ENCODE data around the gene RGN.
"Not testable (repeated sequence)": the region's sequence is repeated elsewhere in the genome, so short reads cannot be mapped to it uniquely, and the experiment has no call there.

The RGN gene

GRCh38 chrX:47078129-47079043 is at the start of gene RGN:
RGN (plus strand) TSS chrX:47078443; CDS start chrX:47081145, 2,702 bp downstream.
- DNase-seq, result no peak

DNA sequence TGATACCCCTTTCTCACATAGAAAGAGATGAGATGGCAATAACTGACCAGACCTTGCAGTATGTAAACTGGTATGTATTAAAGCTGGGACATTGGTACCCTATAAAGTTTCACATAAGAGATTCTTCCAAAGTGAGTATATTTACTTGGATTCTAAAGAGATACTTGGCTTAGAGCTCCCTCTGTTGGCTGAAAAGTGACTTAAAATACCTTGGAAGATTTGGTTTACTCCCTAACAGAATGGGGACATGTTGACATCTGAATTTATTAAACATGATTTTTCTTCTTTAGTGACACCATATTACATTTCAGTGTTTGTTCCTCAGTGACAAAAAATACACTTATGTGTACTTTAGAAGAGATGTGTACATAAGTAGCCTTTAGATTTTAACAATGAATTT is 47.9 kb upstream of the RGN start:
- DNase-seq, result peak; percentile 67

DNA sequence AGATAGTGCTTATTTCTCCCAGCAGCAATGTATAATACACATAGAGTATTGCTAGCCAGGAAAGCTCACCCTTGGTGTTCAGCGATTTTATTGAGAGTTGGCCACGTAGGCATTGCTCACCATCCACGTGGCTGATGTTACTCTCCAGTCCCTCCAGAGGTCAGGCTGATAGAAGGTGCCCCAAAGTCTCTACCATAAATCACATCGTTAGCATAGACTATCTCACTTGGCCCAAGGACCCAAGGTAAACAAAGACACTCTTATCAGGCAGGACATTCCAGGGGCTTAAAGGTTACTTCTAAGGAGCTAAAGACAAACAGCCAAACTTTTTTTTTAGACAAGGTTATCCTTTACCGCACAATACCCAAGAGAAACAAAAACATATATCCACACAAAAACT is 30.3 kb upstream of the RGN start:
- no peak for DNase-seq

- DNase-seq, result no peak
These were observed 18.9 kb upstream of the RGN start for GRCh38 chrX:47059142-47059874.

GRCh38 chrX:47060708-47061107 is 17.5 kb upstream of the RGN start:
- DNase-seq, result no peak

GRCh38 chrX:47061238-47061919 is 16.9 kb upstream of the RGN start:
- no peak for DNase-seq

- no peak for DNase-seq
These were observed 15.1 kb upstream of the RGN start for GRCh38 chrX:47063179-47063578.

DNA sequence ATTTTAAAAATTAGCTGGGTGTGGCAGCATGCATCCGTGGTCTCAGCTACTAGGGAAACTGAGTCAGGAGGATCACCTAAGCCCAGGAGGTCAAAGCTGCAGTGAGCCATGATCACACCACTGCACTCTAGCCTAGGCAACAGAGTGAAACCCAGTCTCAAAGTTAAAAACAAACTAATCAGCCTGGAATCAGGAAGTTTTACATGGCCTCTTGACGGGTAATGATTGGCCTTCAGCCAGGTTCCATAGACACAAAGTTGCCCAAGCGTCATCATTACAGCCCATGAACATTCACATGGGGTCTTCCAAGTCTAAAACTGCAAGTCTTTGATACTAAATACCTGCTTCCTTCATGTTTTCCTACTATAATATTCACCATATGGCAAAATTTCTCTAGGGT is 10.0 kb upstream of the RGN start:
- no peak for DNase-seq

DNA sequence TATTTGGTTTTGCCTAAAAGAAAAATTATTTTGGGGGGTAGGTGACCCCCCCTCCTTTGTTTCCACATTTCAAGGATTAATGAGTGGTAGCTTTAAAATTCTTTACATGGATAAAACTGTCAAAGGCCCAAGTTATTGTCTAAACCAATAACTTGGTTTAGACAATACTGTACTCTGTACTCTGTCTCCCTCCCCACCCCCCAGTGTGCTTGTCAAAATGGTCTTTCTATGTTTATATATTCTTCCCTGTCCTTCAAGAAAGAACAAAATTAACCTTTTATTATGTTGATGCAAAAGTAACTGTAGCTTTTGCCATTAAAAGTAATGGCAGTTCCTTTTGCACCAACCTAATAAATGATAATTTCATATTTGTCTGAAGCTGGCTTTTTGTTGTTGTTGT is 9.5 kb upstream of the RGN start:
- no peak for DNase-seq

DNA sequence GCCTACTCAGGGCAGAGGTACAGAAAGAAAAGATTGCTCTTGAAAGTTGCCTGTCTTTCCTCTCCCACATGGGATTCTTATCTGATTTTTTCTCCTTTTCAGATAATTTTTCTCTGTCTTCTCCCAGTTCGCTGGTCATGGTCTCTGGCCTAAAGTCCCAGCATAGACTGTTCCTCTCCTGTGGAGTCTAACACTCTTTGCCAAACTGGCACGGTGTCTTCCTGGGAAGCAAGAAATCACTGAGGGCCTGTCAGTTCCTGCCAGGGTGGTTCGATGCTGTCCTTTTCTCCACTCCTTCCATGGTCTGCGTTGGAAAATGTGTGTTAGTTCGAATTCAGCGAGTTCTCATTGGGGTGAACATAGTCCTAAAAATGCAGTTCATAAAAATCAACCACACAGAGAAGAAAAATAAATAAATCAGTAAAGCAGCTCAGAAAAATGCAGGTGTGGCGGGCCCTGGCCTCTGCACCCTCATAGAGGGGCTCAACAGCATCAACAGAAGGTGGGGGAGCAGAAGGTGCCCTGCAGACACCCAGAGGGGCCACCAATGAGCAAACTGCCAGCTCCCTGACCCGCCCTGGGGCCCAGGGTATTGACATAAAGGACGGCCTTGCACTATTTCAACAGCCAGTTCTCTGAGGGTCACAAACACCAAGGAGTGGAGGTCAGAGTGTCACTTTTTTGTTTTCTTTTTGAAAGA is 2.1 kb downstream of the RGN start:
- DNase-seq, result no peak

- DNase-seq, result no peak
These were observed 2.6 kb downstream of the RGN start for GRCh38 chrX:47080915-47081236.

DNA sequence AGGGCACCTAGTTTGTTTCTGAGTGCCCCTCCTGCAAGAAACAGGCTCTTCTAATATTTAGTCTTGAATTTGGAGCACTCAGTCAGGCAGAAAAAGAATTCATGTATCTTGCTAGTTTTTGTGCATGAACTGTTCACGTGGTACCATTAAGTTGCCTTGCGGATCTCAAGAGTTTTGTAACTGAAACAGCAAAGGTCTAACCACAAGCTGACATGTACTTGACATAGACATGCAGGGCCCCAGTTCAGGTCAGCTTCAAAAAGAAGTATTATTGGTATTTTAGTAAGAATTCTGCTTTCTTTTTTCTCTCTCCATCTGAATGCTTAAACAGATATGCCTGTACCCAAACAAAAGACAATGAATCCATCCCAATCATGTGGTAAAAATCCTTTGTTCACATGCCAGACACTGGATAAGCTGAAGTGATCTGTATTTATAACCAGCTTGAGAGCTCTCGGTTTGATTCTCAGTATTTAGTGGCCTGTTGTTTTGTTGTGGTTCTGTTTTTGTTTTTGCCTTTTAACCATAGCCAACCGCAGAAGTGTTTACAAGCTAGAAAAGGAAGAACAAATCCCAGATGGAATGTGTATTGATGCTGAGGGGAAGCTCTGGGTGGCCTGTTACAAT is 13.0 kb downstream of the RGN start:
- DNase-seq, result peak; percentile 13

- DNase-seq, result peak; percentile 10
These were observed 15.0 kb downstream of the RGN start for GRCh38 chrX:47093248-47093647.

DNA sequence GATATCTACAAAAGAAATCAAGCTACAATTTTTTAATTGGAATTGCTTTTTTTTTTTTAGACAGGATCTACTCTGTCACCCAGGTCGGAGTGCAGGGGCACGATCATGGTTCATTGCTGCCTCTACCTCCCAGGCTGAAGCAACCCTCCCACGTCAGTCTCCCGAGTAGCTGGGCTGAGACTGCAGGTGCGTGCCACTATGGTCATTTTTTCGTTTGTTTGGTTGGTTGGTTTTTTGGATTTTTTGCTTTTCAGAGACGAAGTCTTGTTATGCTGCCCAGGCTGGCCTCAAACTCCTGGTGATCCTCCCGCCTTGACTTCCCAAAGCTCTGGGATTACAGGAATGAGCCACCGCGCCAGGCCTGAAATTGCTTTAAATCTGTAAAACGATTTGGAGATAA is 15.6 kb downstream of the RGN start:
- no peak for DNase-seq

- DNase-seq, result no peak
These were observed 18.8 kb downstream of the RGN start for GRCh38 chrX:47097018-47097417.

DNA sequence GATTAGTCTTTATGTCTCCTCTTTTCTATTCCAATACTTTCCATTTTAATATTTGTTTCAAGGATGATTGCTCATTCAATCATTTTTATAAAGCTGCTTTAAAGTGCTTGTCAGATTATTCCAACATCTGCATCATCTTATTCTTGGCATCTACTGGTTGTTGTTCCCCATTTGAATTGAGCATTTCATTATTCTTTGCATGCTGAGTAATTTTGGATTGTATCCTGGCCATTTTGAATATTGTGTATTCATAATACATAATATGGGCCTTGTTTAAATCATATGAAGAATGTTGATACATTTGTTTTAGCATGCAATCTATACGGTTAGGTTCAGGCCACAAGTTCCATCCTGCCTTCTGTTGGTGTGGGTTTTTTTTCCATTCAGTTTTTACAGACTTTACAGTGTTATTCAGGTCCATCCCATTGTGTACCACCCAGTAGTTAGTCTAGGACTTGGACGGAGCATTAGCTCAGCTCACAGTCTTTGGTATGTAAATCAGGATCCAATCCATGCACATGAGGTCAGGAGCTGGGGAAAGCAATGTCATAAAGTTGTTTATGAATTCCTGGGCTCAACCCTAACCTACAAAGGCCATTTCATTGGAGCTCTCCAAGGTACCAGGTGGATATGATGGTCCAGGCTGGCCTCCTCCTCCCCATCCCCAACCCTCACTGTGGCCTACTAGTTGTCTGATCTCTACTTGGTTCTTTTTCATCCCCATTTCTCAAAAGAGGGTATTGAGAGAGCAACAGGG is 20.3 kb downstream of the RGN start:
- DNase-seq, result no peak

- DNase-seq, result no peak
These were observed 23.0 kb downstream of the RGN start for GRCh38 chrX:47101206-47101605.

DNA sequence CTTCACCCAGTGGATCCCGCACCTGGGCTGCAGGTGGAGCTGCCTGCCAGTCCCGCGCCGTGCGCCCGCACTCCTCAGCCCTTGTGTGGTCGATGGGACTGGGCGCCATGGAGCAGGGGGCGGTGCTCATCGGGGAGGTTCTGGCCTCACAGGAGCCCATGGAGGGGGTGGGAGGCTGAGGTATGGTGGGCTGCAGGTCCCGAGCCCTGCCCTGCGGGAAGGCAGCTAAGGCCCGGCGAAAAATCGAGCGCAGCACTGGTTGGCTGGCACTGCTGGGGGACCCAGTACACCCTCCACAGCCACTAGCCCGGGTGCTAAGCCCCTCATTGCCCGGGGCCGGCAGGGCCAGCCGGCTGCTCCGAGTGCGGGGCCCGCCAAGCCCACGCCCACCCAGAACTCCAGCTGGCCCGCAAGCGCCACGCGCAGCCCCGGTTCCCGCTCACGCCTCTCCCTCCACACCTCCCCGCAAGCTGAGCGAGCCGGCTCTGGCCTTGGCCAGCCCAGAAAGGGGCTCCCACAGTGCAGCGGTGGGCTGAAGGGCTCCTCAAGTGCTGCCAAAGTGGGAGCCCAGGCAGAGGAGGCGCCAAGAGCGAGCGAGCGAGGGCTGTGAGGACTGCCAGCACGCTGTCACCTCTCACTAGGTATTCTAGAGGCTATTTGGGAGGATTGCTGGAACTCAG is 32.8 kb downstream of the RGN start:
- not testable (repeated sequence) for DNase-seq

GRCh38 chrX:47112316-47112954 is 34.2 kb downstream of the RGN start:
- DNase-seq, result no peak

DNA sequence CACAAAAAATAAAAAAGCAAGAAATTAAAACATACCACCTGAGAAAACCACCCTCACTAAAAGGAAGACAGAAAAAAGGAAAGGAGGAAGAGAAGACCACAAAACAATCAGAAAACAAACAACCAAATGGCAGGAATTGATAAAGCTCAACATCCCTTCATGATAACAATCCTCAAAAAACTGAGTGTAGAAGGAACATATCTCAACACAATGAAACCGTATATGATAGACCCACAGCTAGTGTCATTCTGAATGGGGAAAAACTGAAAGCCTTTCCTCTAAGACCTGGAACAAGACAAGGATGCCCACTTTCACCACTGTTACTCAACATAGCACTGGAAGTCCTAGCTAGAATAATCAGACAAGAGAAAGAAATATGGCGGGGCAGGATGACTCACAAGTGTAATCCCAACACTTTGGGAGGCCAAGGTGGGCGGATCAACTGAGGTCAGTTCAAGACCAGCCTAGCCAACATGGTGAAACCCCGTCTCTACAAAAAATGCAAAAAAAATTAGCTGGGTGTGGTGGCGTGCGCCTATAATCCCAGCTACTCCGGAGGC is 38.4 kb downstream of the RGN start:
- DNase-seq, result not testable (repeated sequence)
